Measurements from ENCODE around the gene RBM5. TPM values are rescaled to one million over a fixed set of nuclear protein-coding genes. Genes with fewer than 3 reads are reported as not detected.

The RBM5 gene
- polyA plus RNA-seq, 3 donors from 2014 or later: 15.5 to 40.7 (median 21.4) TPM

DNA sequence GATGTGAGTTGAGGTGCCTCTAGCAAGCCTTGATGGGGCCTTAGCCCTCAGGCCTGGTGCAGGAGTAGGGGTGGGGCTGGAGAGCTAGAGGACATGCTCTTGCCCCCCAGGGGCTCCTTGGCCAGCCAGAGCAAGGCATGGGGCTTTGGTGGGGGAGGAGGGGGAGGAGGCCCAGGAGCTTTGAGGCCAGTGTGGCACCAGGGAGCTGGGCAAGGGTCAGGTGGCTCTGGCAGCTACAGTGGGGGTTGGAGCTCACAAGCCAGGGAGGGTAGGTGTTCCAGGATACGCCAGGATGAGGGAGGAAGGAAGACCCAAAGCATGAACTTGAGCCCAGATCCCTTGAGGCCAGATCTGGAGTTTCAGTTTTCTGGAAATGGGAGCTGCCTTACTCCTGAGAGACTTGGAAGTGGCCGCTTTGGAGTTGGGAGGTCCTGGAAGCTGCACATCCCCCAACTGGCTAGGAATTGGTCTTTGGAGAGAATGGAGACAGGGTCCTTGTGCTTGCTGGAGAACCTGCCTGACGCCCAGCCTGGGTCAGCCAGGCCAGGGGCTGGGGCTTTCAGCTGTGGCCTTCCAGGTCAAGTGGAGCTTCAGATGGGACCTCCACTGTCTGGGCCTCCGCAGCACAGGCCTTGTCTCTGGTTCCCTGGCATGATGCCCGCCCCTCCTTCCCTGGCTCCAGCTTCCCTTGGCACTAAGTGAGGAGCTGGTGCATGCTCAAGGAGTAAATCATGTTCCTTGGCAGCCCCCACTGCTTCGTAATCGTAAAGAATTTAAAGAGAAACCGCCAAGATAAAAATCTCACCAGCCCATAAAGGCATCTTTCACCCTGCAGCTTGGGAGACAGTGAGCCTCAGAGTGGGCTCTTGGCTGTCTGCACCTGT lies 75.1 kb downstream of the RBM5 start:
- no peak overlapping the region for H3K27ac Mint-ChIP-seq
- peaks cover 2 to 4% (median 2%) of the 10 kb centered on the region in 3 donors for H3K27me3 Mint-ChIP-seq (ENCODE audit: low read depth in 3 of 3)
- H3K9me3 Mint-ChIP-seq: no peaks in the 10 kb centered on the region
- H3K36me3 Mint-ChIP-seq: no peaks in the 10 kb centered on the region
- no peak for DNase-seq
- no peak overlapping the region for H3K4me3 Mint-ChIP-seq
- H3K4me1 Mint-ChIP-seq: no peaks in the 10 kb centered on the region

GRCh38 chr3:50164481-50164880 lies 75.8 kb downstream of the RBM5 start:
- no peak for DNase-seq
- Mint-ChIP-seq H3K4me1 (no peaks in the 10 kb centered on the region), H3K9me3 (no peaks in the 10 kb centered on the region), H3K36me3 (no peaks in the 10 kb centered on the region), H3K27ac (no peak overlapping the region), H3K27me3 (ENCODE audit: low read depth in 3 of 3) (peaks cover 0 to 3% (median 2%) of the 10 kb centered on the region in 3 donors), H3K4me3 (no peak overlapping the region)

- Mint-ChIP-seq H3K4me1 (no peaks in the 10 kb centered on the region), H3K27me3 (ENCODE audit: low read depth in 3 of 3) (peaks cover 0 to 3% (median 2%) of the 10 kb centered on the region in 3 donors), H3K36me3 (no peaks in the 10 kb centered on the region), H3K9me3 (no peaks in the 10 kb centered on the region), H3K4me3 (no peak overlapping the region), H3K27ac (no peak overlapping the region)
- no peak for DNase-seq
These were observed 76.5 kb downstream of the RBM5 start for GRCh38 chr3:50164984-50165909.

GRCh38 chr3:50165910-50166538 lies 77.3 kb downstream of the RBM5 start:
- H3K4me3 Mint-ChIP-seq: no peak overlapping the region

DNA sequence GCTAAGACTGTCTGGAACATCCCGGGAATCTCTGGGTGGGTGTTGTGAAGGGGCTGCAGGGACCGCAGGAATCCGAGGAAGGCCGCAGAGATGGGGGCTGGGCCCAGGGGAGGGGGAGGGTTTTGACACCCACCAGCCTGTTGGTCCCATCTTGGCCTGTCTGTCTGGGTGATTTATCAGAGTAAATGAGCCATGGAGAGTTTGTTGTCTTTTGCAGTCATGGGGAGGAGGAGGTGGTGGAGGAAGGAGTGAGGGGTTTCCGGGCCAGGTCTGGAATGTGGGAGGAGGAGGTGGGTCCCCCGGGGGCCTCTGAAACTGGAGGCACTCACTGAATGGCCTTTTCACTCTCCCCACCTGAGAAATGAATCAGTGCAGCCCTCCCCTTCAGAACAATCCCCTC lies 77.9 kb downstream of the RBM5 start:
- H3K36me3 Mint-ChIP-seq: no peaks in the 10 kb centered on the region
- no peak for DNase-seq
- peaks cover 0 to 3% (median 2%) of the 10 kb centered on the region in 3 donors for H3K27me3 Mint-ChIP-seq (ENCODE audit: low read depth in 3 of 3)
- no peak overlapping the region for H3K4me3 Mint-ChIP-seq
- no peaks in the 10 kb centered on the region for H3K9me3 Mint-ChIP-seq
- no peak overlapping the region for H3K27ac Mint-ChIP-seq
- no peaks in the 10 kb centered on the region for H3K4me1 Mint-ChIP-seq

More at GRCh38 chr3:50165910-50166538, 77.3 kb downstream of the RBM5 start:
- H3K27ac Mint-ChIP-seq: no peak overlapping the region
- no peaks in the 10 kb centered on the region for H3K4me1 Mint-ChIP-seq
- no peaks in the 10 kb centered on the region for H3K36me3 Mint-ChIP-seq
- DNase-seq: no peak
- no peaks in the 10 kb centered on the region for H3K9me3 Mint-ChIP-seq
- peaks cover 0 to 3% (median 2%) of the 10 kb centered on the region in 3 donors for H3K27me3 Mint-ChIP-seq (ENCODE audit: low read depth in 3 of 3)

- H3K4me3 Mint-ChIP-seq: no peak overlapping the region
- no peak overlapping the region for H3K27ac Mint-ChIP-seq
- H3K4me1 Mint-ChIP-seq: no peaks in the 10 kb centered on the region
- H3K9me3 Mint-ChIP-seq: no peaks in the 10 kb centered on the region
- peaks cover 0 to 3% (median 2%) of the 10 kb centered on the region in 3 donors for H3K27me3 Mint-ChIP-seq (ENCODE audit: low read depth in 3 of 3)
- no peaks in the 10 kb centered on the region for H3K36me3 Mint-ChIP-seq
- no peak for DNase-seq
These were observed 78.5 kb downstream of the RBM5 start for GRCh38 chr3:50167069-50167840.

DNA sequence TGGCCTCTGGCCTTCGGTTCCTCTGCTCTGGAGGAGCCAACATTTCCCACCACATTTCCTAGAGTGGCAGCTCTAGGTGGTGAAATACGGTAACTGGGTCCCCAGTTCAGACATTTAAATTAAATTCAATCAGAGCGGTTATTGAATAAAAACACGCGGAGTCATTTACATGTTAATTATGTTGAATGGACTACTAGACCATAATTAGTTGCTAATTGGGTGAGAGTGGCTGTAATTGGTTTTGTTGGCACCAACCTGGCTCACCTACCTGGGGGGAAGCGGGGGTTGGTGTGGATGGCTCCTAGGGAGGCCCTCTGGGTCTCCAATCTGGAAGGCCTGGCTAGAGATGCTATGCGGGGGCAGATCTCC lies 79.1 kb downstream of the RBM5 start:
- Mint-ChIP-seq H3K27me3 (ENCODE audit: low read depth in 3 of 3) (peaks cover 0 to 3% (median 2%) of the 10 kb centered on the region in 3 donors), H3K27ac (peak overlapping the region in 1 of 6 donors; percentile 9), H3K4me3 (no peak overlapping the region), H3K9me3 (no peaks in the 10 kb centered on the region), H3K4me1 (no peaks in the 10 kb centered on the region), H3K36me3 (no peaks in the 10 kb centered on the region)
- DNase-seq: no peak

DNA sequence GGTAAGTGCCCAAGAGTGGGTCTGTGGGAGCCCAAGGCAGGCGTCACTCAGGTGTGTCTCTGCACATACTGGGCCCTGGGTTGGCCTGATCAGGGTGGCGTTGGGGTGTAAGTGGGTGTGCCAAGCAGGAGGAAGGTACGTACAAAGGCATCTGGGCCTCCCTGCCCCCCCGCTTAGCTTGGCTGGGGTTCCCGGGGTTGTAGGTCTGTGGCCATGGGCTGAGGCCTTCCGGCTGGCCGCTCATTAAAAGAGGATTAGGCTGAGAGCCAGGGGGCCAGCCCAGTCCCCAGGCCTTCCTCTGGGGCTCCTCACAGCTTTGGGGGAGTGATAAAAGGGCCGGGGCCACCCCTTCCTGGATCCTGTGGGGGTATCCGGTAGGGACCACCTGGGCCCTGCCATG lies 79.7 kb downstream of the RBM5 start:
- H3K27me3 Mint-ChIP-seq (ENCODE audit: low read depth in 3 of 3): peaks cover 0 to 3% (median 2%) of the 10 kb centered on the region in 3 donors
- no peak overlapping the region for H3K27ac Mint-ChIP-seq
- no peak overlapping the region for H3K4me3 Mint-ChIP-seq
- H3K36me3 Mint-ChIP-seq: no peaks in the 10 kb centered on the region
- no peak for DNase-seq
- H3K4me1 Mint-ChIP-seq: no peaks in the 10 kb centered on the region
- H3K9me3 Mint-ChIP-seq: no peaks in the 10 kb centered on the region

Other genes starting within 250 kb of the RBM5 start
- 1 to 10 TPM in 2 of 3 donors, not detected in 1; 1.4 to 1.5 TPM for gene TRAIP, start 232.4 kb upstream of the RBM5 start, polyA plus RNA-seq
- gene CAMKV, start 219.0 kb upstream of the RBM5 start, polyA plus RNA-seq: not detected
- gene MST1R, start 185.0 kb upstream of the RBM5 start, polyA plus RNA-seq: 1 to 10 TPM in 1 of 3 donors, under 1 TPM in 1, not detected in 1; 0.68 to 1.1 TPM
- gene MON1A, start 159.1 kb upstream of the RBM5 start, polyA plus RNA-seq: 10 to 100 TPM; 11.5 to 24.0 (median 12.1) TPM
- gene RBM6, start 148.8 kb upstream of the RBM5 start, polyA plus RNA-seq: 10 to 100 TPM in 2 of 3 donors, 1 to 10 TPM in 1; 7.5 to 39.7 (median 19.2) TPM
- gene SEMA3F, start 66.4 kb downstream of the RBM5 start, polyA plus RNA-seq: not detected
- not detected for gene GNAT1, start 102.7 kb downstream of the RBM5 start, polyA plus RNA-seq
- not detected for gene SLC38A3, start 116.4 kb downstream of the RBM5 start, polyA plus RNA-seq
- gene GNAI2, start 147.3 kb downstream of the RBM5 start, polyA plus RNA-seq: 100 to 1,000 TPM; 550 to 903 (median 902) TPM
- not detected for gene SEMA3B, start 180.2 kb downstream of the RBM5 start, polyA plus RNA-seq
- not detected for gene LSMEM2, start 190.2 kb downstream of the RBM5 start, polyA plus RNA-seq
- 10 to 100 TPM; 38.0 to 54.3 (median 51.3) TPM for gene IFRD2, start 203.5 kb downstream of the RBM5 start, polyA plus RNA-seq
- gene HYAL3, start 210.5 kb downstream of the RBM5 start, polyA plus RNA-seq: 1 to 10 TPM; 1.5 to 2.4 (median 2.2) TPM
- 10 to 100 TPM in 2 of 3 donors, 1 to 10 TPM in 1; 4.7 to 13.4 (median 10.5) TPM for gene NAA80, start 210.5 kb downstream of the RBM5 start, polyA plus RNA-seq
- gene HYAL1, start 214.7 kb downstream of the RBM5 start, polyA plus RNA-seq: under 1 TPM in 2 of 3 donors, not detected in 1; 0.18 to 0.57 TPM
- 10 to 100 TPM in 2 of 3 donors, 1 to 10 TPM in 1; 4.9 to 15.0 (median 10.8) TPM for gene HYAL2, start 233.8 kb downstream of the RBM5 start, polyA plus RNA-seq
- 10 to 100 TPM; 42.9 to 70.4 (median 68.4) TPM for gene TUSC2, start 239.3 kb downstream of the RBM5 start, polyA plus RNA-seq